ENCODE data around the gene TCP1. TPM values are rescaled to one million over a fixed set of nuclear protein-coding genes. Genes with fewer than 3 reads are reported as not detected.
"Not testable (repeated sequence)": the region's sequence is repeated elsewhere in the genome, so short reads cannot be mapped to it uniquely, and the experiment has no call there.

The TCP1 gene
- total and polyA plus RNA-seq, 2 of the 13 experiments (the other 11 are each of a cell fraction or from before 2014, with no cell fraction given), result 116 to 553 TPM

- H3K27me3 ChIP-seq (ENCODE audit: control insufficient read depth in 1 of 2, insufficient read depth in 2 of 2, low read length in 2 of 2); H3K9ac ChIP-seq (ENCODE audit: insufficient read depth, low read depth, low read length); in situ Hi-C loops (cut with HindIII; ENCODE audit: extremely low pct_ligation_motif_present, low pct_unique_long_range_greater_than_20kb); FAIRE-seq; H3K4me2 ChIP-seq (ENCODE audit: low read depth, low read length); BruUV-seq (replicated peaks); H2AFZ ChIP-seq (ENCODE audit: low read length); H3K9me3 ChIP-seq (ENCODE audit: low read length); H3K27ac ChIP-seq (ENCODE audit: extremely low read length, insufficient read depth, low read length); intact Hi-C loops (cut with micrococcal nuclease; ENCODE audit: unreplicated experiment); ATAC-seq; H3K4me3 ChIP-seq (replicated peaks in 1 of 3; ENCODE audit: insufficient read depth in 1 of 3, low read depth in 2 of 3, low read length in 3 of 3); CTCF ChIA-PET (ENCODE audit: low intra/inter-chr PET ratio, low total read pairs); DNase-seq (ENCODE audit: low spot score): not testable (repeated sequence)
- WGBS (ENCODE audit: low lambda C conversion rate), result 95% methylated on average over 12 of the region's 12 CpGs
- H3K79me2 ChIP-seq (ENCODE audit: insufficient read depth, low read length), result peaks cover 100% of the 10 kb centered on the region
- POLR2A ChIA-PET, result interaction anchor here (1.6 to 13.1 kb wide), 2 partner anchors 27 to 56 kb away, joined by 6 to 175 read pairs; partner anchors contain the start of genes ACAT2 and TCP1
- TF ChIP-seq, protein P1, sequence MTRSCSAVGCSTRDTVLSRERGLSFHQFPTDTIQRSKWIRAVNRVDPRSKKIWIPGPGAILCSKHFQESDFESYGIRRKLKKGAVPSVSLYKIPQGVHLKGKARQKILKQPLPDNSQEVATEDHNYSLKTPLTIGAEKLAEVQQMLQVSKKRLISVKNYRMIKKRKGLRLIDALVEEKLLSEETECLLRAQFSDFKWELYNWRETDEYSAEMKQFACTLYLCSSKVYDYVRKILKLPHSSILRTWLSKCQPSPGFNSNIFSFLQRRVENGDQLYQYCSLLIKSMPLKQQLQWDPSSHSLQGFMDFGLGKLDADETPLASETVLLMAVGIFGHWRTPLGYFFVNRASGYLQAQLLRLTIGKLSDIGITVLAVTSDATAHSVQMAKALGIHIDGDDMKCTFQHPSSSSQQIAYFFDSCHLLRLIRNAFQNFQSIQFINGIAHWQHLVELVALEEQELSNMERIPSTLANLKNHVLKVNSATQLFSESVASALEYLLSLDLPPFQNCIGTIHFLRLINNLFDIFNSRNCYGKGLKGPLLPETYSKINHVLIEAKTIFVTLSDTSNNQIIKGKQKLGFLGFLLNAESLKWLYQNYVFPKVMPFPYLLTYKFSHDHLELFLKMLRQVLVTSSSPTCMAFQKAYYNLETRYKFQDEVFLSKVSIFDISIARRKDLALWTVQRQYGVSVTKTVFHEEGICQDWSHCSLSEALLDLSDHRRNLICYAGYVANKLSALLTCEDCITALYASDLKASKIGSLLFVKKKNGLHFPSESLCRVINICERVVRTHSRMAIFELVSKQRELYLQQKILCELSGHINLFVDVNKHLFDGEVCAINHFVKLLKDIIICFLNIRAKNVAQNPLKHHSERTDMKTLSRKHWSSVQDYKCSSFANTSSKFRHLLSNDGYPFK (CRISPR knock-in tag; IDR thresholded peaks at IDR 0.05; ENCODE audit: borderline replicate concordance), result 0 out of 2 replicates have a peak, but pooled peaks have one; percentile 15
- peaks cover 94% of the 10 kb centered on the region for H4K20me1 ChIP-seq (ENCODE audit: insufficient read depth, low read length)
- peaks cover 46% of the 10 kb centered on the region for H3K4me1 ChIP-seq (ENCODE audit: insufficient read depth, low read length)
- H3K36me3 ChIP-seq (replicated peaks in 1 of 2; ENCODE audit: control insufficient read depth in 1 of 2, insufficient read depth in 2 of 2, low read length in 2 of 2), result peaks cover 0 to 20% of the 10 kb centered on the region in 2 experiments; a peak in 4 of 5 replicates
Measured at GRCh38 chr6:159733395-159733794, 56.0 kb downstream of the TCP1 start.

DNA sequence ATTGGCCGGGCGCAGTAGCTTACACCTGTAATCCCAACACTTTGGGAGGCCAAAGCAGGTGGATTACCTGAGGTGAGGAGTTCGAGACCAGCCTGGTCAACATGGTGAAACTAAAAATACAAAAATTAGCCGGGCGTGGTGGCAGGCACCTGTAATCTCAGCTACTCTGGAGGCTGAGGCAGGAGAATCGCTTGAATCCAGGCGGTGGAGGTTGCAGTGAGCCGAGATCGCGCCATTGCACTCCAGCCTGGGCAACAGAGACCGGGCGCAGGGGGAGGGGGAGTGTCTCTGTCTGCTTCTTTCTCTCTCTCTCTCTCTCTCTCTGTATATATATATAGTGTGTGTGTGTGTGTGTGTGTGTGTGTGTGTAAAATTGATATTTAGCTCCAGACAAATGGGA is 56.9 kb downstream of the TCP1 start:
- Histone ChIP-seq H3K79me2 (ENCODE audit: insufficient read depth, low read length) (peaks cover 100% of the 10 kb centered on the region), H3K4me1 (ENCODE audit: insufficient read depth, low read length) (peaks cover 46% of the 10 kb centered on the region), H4K20me1 (ENCODE audit: insufficient read depth, low read length) (peaks cover 92% of the 10 kb centered on the region), H3K36me3 (replicated peaks in 1 of 2; ENCODE audit: control insufficient read depth in 1 of 2, insufficient read depth in 2 of 2, low read length in 2 of 2) (peaks cover 0 to 11% of the 10 kb centered on the region in 2 experiments; a peak in 3 of 5 replicates)
- DNase-seq (ENCODE audit: low spot score); in situ Hi-C loops (cut with HindIII; ENCODE audit: extremely low pct_ligation_motif_present, low pct_unique_long_range_greater_than_20kb); intact Hi-C loops (cut with micrococcal nuclease; ENCODE audit: unreplicated experiment); H2AFZ ChIP-seq (ENCODE audit: low read length); H3K27ac ChIP-seq (ENCODE audit: extremely low read length, insufficient read depth, low read length); H3K4me3 ChIP-seq (replicated peaks in 1 of 3; ENCODE audit: insufficient read depth in 1 of 3, low read depth in 2 of 3, low read length in 3 of 3); CTCF ChIA-PET (ENCODE audit: low intra/inter-chr PET ratio, low total read pairs); H3K9ac ChIP-seq (ENCODE audit: insufficient read depth, low read depth, low read length); ATAC-seq; H3K27me3 ChIP-seq (ENCODE audit: control insufficient read depth in 1 of 2, insufficient read depth in 2 of 2, low read length in 2 of 2); BruUV-seq (replicated peaks); FAIRE-seq; H3K4me2 ChIP-seq (ENCODE audit: low read depth, low read length); H3K9me3 ChIP-seq (ENCODE audit: low read length): not testable (repeated sequence)
- POLR2A ChIA-PET, result interaction anchor here (0.7 to 13.1 kb wide), 4 partner anchors 13 to 57 kb away, joined by 3 to 175 read pairs (median 4); partner anchors contain the start of genes ACAT2 and TCP1
- WGBS (ENCODE audit: low lambda C conversion rate), result 90% methylated on average over 12 of the region's 12 CpGs
- TF ChIP-seq, protein P2, sequence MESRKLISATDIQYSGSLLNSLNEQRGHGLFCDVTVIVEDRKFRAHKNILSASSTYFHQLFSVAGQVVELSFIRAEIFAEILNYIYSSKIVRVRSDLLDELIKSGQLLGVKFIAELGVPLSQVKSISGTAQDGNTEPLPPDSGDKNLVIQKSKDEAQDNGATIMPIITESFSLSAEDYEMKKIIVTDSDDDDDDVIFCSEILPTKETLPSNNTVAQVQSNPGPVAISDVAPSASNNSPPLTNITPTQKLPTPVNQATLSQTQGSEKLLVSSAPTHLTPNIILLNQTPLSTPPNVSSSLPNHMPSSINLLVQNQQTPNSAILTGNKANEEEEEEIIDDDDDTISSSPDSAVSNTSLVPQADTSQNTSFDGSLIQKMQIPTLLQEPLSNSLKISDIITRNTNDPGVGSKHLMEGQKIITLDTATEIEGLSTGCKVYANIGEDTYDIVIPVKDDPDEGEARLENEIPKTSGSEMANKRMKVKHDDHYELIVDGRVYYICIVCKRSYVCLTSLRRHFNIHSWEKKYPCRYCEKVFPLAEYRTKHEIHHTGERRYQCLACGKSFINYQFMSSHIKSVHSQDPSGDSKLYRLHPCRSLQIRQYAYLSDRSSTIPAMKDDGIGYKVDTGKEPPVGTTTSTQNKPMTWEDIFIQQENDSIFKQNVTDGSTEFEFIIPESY (CRISPR knock-in tag; IDR thresholded peaks at IDR 0.05), result 0 out of 2 replicates have a peak, but pooled peaks have one; percentile 53

All from HepG2 (cell line).